Measurements from ENCODE around the gene IL4I1. TPM values are rescaled to one million over a fixed set of nuclear protein-coding genes. Genes with fewer than 3 reads are reported as not detected.
A peak's percentile ranks its signal among the peaks of the same experiment; 100 is the strongest.

The IL4I1 gene
- total RNA-seq, 4 donors from 2014 or later, result 0.63 to 3.0 (median 1.7) TPM; not detected in 1

DNA sequence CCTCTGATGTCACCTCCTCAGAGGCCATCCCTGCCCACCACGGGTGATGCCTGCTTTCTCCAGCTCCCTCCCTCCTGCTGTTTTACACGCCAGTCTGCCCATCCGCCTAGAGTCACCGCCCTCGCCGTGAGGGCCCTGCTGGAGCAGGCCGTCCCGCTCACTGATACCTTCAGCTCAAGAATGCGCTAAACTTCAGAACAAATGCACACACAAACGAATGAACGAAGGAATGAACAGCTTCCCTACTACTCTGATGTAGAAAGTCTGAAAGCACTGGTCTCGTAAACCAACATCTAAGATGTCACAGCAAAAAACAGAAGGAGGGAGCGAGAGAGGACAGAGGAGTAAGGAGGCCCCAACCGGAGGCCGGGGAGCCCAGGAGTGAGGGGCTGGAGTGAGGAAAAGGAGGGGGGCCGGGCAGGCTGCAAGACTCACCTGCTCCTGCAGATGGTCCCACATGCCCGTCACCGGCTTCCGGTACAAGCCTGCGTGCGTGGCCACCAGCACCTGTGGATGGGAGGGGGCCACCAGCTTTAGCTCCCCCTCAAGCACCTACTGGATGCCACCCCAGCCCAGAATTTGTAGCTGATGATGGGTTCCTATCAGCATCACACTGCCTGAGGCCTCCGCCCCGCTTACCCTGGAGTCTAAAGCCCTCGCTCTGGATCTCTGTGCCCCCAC is 33.3 kb downstream of the IL4I1 start:
- WGBS, 2 donors, result 88 to 89% methylated on average over 24 of the region's 24 CpGs
- Histone ChIP-seq H3K27me3 (no peaks in the 10 kb centered on the region), H3K4me3 (no peak overlapping the region), H3K9me3 (no peaks in the 10 kb centered on the region), H3K36me3 (peaks cover 0 to 62% (median 0%) of the 10 kb centered on the region in 3 donors), H3K4me1 (peaks cover 0 to 84% (median 29%) of the 10 kb centered on the region in 4 donors), H3K27ac (no peak overlapping the region)
- TF ChIP-seq, protein P1, sequence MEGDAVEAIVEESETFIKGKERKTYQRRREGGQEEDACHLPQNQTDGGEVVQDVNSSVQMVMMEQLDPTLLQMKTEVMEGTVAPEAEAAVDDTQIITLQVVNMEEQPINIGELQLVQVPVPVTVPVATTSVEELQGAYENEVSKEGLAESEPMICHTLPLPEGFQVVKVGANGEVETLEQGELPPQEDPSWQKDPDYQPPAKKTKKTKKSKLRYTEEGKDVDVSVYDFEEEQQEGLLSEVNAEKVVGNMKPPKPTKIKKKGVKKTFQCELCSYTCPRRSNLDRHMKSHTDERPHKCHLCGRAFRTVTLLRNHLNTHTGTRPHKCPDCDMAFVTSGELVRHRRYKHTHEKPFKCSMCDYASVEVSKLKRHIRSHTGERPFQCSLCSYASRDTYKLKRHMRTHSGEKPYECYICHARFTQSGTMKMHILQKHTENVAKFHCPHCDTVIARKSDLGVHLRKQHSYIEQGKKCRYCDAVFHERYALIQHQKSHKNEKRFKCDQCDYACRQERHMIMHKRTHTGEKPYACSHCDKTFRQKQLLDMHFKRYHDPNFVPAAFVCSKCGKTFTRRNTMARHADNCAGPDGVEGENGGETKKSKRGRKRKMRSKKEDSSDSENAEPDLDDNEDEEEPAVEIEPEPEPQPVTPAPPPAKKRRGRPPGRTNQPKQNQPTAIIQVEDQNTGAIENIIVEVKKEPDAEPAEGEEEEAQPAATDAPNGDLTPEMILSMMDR (IDR thresholded peaks at IDR 0.05), result no peak
- TF ChIP-seq EP300 (IDR thresholded peaks at IDR 0.05), result no peak
- TF ChIP-seq POLR2A (IDR thresholded peaks at IDR 0.05), result no peak
- no peak for DNase-seq (ENCODE audit: low spot score in 2 of 2)

DNA sequence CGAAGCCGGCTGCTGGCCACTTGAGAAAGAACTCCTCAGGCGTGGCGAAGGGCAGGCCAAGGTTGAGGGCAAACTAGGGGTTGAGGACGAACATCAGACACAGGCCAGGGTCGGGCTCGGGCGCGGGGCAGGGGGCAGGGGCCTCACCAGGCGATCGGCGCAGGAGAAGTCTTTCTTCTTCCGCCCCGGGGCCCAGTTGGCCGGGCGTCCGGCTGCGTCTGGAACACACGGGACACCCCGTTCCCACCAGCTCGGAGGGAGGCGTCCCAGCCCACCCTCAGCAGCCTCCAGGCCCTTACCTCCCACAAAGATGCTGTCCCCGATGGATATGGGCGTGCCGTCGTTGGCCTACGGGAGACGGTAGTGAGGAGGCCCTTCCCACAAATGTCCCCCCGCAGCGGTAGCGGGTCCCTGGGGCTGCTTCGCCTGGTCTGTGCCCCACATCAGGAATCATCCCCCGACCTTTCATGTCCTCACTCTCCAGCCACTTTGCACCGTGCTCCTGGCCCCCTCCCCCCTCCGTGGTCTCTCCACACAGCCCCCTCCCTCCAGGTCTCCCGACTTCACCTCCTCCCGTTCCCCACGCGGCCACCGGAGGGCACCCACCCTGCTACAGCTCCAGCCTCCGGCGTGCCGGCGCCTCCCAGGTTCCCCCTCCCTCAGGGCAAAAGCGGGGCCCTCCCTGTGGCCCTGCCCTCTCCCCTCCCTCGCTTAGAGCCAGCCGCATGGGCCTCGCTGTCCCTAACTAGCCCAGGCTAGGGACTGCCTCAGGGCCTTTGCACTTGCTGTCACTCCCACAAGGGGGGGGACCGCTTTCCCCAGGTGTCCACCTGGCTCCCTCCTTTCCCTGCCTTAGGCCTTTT is 34.1 kb downstream of the IL4I1 start:
- TF ChIP-seq POLR2A (IDR thresholded peaks at IDR 0.05), result no peak
- TF ChIP-seq, protein P1 (IDR thresholded peaks at IDR 0.05), result peak in 1 of 5 experiments; percentile 6
- Histone ChIP-seq H3K9me3 (no peaks in the 10 kb centered on the region), H3K36me3 (peaks cover 0 to 69% (median 4%) of the 10 kb centered on the region in 3 donors), H3K4me3 (no peak overlapping the region), H3K27me3 (no peaks in the 10 kb centered on the region), H3K4me1 (peaks cover 0 to 84% (median 26%) of the 10 kb centered on the region in 4 donors), H3K27ac (peak overlapping the region in 1 of 4 donors; percentile 86)
- WGBS, 2 donors, result 61 to 68% methylated on average over 45 to 47 of the region's 49 CpGs
- no peak for DNase-seq (ENCODE audit: low spot score in 2 of 2)

DNA sequence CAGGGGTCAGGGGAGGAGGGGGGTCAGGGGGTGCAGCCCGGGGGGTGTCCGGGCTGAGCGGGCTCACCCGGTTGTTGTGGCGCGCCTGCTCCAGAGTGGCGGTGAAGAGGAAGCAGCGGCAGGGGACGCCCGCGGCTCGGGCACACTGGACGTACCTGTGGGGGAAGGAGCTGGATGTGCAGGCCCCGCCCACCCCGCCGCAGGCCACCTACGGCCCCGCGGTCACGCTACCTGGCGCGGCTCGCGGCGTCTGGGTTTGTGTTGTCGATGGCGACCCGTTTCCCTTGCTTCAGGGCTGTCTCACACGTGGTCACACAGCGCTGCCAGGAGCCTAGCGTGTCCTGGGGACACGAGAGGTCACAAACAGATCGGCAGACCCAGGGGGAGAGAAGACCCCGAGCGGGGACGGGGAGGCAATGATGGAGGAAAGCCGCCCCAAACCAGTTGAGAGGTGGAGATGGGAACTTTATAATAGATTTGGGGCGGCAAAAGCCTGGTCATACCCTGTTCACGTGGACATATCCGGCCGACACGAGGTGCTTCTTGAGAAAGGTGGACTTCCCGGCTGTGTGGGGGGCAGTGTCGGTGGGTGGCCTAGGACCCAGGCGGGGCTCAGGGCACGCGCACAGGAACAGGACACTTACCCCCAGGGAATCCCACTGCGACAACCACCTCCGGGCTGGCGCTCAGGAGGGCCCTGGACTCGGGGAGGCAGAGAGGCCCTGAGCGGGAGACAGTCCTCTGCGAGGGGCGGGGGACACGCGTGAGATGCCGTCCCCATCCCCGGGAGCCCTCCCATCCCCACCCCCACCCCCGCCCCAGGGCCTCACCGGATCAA is 34.9 kb downstream of the IL4I1 start:
- Histone ChIP-seq H3K27ac (peak overlapping the region; percentile 76 to 86 (median 81)), H3K4me1 (peaks cover 0 to 87% (median 26%) of the 10 kb centered on the region in 4 donors), H3K4me3 (no peak overlapping the region), H3K27me3 (no peaks in the 10 kb centered on the region), H3K36me3 (peaks cover 0 to 78% (median 4%) of the 10 kb centered on the region in 3 donors), H3K9me3 (no peaks in the 10 kb centered on the region)
- no peak for DNase-seq (ENCODE audit: low spot score in 2 of 2)
- 78 to 82% methylated on average over 49 to 56 of the region's 60 CpGs for WGBS, 2 donors
- TF ChIP-seq POLR2A (IDR thresholded peaks at IDR 0.05) (no peak), EP300 (IDR thresholded peaks at IDR 0.05) (no peak)
- TF ChIP-seq, protein P1 (IDR thresholded peaks at IDR 0.05), result no peak

DNA sequence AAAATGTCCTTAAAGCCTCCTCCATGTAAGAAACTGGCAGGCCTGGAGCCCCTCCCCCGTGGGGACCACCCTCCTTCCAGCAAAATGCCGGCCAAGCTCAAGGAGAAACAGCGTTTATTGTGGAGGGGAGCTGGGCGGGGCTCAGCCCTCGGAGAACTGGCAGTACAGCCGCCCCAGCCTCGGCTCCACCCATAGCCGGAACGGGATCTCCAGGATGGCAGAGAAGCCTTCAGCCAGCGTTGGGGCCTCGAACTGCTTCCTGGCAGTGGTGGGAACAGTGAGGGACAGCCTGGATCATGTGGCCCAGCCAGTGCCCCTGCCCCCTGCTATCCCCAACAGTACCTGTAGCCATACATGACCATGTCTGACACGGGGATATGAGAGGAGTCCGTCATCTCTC is 35.6 kb downstream of the IL4I1 start:
- peak overlapping the region in 1 of 4 donors; percentile 32 for H3K4me3 ChIP-seq
- H3K4me1 ChIP-seq, result peaks cover 0 to 81% (median 20%) of the 10 kb centered on the region in 4 donors
- peaks cover 0 to 84% (median 4%) of the 10 kb centered on the region in 3 donors for H3K36me3 ChIP-seq
- peak overlapping the region; percentile 76 to 86 (median 81) for H3K27ac ChIP-seq
- WGBS, 2 donors, result 25 to 41% methylated on average over 8 to 13 of the region's 13 CpGs
- no peaks in the 10 kb centered on the region for H3K9me3 ChIP-seq
- TF ChIP-seq, protein P1 (IDR thresholded peaks at IDR 0.05), result no peak
- no peak for TF ChIP-seq EP300 (IDR thresholded peaks at IDR 0.05)
- TF ChIP-seq POLR2A (IDR thresholded peaks at IDR 0.05), result no peak
- peak; percentile 55 to 71 for DNase-seq (ENCODE audit: low spot score in 2 of 2)
- no peaks in the 10 kb centered on the region for H3K27me3 ChIP-seq
